Measurements from ENCODE around the gene CLCN2.

CLCN2 gene

GRCh38 chr3:184375747-184376461, 14.5 kb upstream of the CLCN2 start:
- TF ChIP-seq GATA3 (IDR thresholded peaks at IDR 0.05; ENCODE audit: low read depth, low read length), result no peak
- TF ChIP-seq GATA2 (IDR thresholded peaks at IDR 0.05; ENCODE audit: low read depth, low read length), result no peak

- no peak for TF ChIP-seq GATA3 (IDR thresholded peaks at IDR 0.05; ENCODE audit: low read depth, low read length)
- no peak for TF ChIP-seq GATA2 (IDR thresholded peaks at IDR 0.05; ENCODE audit: low read depth, low read length)
Observed at GRCh38 chr3:184373422-184373821, 12.0 kb upstream of the CLCN2 start.

GRCh38 chr3:184372911-184373310, 11.5 kb upstream of the CLCN2 start:
- no peak for TF ChIP-seq GATA3 (IDR thresholded peaks at IDR 0.05; ENCODE audit: low read depth, low read length)
- no peak for TF ChIP-seq GATA2 (IDR thresholded peaks at IDR 0.05; ENCODE audit: low read depth, low read length)

DNA sequence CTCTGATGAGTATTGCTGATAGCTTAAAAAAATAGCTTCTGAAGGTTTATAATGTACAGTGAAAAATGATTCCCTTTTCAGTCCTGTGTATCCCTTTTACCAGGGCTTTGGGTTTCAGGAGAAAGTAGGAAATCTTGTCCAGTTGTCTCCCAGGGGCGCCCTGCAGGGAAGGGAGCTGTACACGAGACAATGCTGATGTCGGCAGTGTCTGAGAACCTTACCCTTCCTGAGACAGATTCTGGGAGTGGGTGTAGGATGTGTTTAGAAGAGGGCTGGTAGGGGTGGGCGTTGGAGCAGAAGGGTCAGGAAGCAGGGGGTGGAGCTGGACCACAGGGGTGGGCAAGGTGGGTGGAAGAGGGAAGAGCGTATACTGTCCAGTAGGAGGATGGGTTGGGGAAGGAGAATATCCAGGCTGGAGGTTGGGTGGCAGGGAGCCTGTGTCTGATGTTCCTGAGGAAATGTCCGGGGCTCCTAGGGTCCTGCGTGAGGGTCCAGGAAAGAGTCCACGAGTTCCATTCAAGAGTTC, 11.0 kb upstream of the CLCN2 start:
- TF ChIP-seq GATA3 (IDR thresholded peaks at IDR 0.05; ENCODE audit: low read depth, low read length), result no peak
- TF ChIP-seq GATA2 (IDR thresholded peaks at IDR 0.05; ENCODE audit: low read depth, low read length), result no peak

- TF ChIP-seq GATA2 (IDR thresholded peaks at IDR 0.05; ENCODE audit: low read depth, low read length) (no peak), GATA3 (IDR thresholded peaks at IDR 0.05; ENCODE audit: low read depth, low read length) (no peak)
Observed at GRCh38 chr3:184371570-184372018, 10.2 kb upstream of the CLCN2 start.

DNA sequence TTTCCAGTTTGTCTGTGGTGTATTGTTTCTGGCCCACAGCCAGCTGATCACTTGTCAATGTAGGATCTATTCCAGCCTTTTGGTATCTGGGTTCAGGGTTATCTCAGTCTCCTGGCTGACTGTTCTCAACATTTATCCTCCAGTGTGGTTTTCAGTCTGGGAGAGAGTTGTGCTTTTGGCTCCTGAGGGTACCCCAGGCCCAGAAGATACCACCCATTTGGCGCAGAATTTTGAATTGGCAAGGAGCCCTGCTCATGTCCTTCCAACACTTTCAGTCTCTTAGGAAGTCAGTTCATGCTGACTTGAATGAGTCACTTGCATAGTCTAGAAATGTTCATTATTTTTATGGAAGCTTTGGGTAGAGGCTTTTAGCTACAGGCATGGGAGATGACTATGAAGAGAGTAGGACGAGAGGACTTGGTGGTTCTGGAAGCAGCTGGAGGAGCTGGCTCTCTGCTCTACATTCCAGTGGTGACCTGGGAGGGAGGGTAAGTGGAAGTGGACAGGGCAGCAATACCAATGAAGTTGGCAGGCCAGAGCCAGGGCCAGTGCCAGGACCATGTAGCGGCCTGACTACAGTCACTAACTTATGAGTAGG, 7.3 kb upstream of the CLCN2 start:
- TF ChIP-seq GATA3 (IDR thresholded peaks at IDR 0.05; ENCODE audit: low read depth, low read length) (no peak), GATA2 (IDR thresholded peaks at IDR 0.05; ENCODE audit: low read depth, low read length) (no peak)

GRCh38 chr3:184368116-184368515, 6.7 kb upstream of the CLCN2 start:
- no peak for TF ChIP-seq GATA2 (IDR thresholded peaks at IDR 0.05; ENCODE audit: low read depth, low read length)
- no peak for TF ChIP-seq GATA3 (IDR thresholded peaks at IDR 0.05; ENCODE audit: low read depth, low read length)

- TF ChIP-seq GATA3 (IDR thresholded peaks at IDR 0.05; ENCODE audit: low read depth, low read length) (no peak), GATA2 (IDR thresholded peaks at IDR 0.05; ENCODE audit: low read depth, low read length) (no peak)
Observed at GRCh38 chr3:184366619-184367289, 5.3 kb upstream of the CLCN2 start.

- TF ChIP-seq GATA3 (IDR thresholded peaks at IDR 0.05; ENCODE audit: low read depth, low read length) (no peak), GATA2 (IDR thresholded peaks at IDR 0.05; ENCODE audit: low read depth, low read length) (no peak)
Observed at GRCh38 chr3:184362668-184363546, 1.5 kb upstream of the CLCN2 start.

DNA sequence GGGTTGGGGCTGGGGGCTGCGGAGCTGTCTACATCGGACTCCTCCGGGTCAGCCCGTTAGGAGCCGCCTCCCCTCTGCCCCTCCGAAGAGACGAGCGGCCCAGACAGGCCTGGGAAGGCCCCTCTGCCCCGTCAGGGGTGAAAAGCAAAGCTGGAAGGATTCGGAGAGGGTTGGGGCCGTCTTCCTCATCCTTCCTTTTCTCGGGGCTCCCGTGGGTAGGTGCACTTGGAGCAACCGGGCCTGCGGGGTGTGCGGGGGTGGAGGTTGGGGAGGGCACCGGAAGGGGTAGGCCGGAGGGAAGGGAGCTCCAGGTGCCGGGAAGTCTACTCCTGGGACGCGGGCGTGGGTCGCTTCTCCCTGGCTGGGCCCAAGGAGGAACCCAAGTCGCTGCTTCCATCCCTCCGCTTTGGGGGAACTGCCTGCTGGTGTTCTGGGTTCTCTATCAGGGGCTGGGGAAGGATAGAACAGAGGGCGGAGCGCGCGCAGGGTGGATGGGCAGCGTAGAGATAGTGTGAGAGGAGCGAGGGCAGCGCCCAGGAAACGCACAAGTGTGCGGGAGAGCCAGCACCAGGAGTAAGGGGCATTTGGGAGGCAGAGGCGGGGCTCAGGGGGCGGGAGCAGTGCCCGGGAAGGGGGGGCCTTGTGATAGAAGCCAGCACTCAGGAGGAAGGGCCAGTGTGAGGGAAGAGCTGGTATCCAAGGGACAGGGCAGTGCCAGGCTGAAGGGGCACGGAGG, 695 bp upstream of the CLCN2 start:
- TF ChIP-seq GATA2 (IDR thresholded peaks at IDR 0.05; ENCODE audit: low read depth, low read length) (no peak), GATA3 (IDR thresholded peaks at IDR 0.05; ENCODE audit: low read depth, low read length) (no peak)

- no peak for TF ChIP-seq GATA3 (IDR thresholded peaks at IDR 0.05; ENCODE audit: low read depth, low read length)
Observed at GRCh38 chr3:184360929-184361531, 375 bp downstream of the CLCN2 start.

GRCh38 chr3:184360070-184360928, 1.1 kb downstream of the CLCN2 start:
- TF ChIP-seq GATA3 (IDR thresholded peaks at IDR 0.05; ENCODE audit: low read depth, low read length) (no peak), GATA2 (IDR thresholded peaks at IDR 0.05; ENCODE audit: low read depth, low read length) (no peak)
